Tibial nerve (tissue), 4 donors: ENCODE measurements around the gene MICAL2. TPM values are rescaled to one million over a fixed set of nuclear protein-coding genes. Genes with fewer than 3 reads are reported as not detected.
A peak's percentile ranks its signal among the peaks of the same experiment; 100 is the strongest.

Experiments
- DNase-seq, 2 donors: peaks; one replicate each; pipeline ENCODE4 v3.0.0-alpha.2; 2019; ENCODE audit warnings: low spot score in 2 of 2
- H3K27ac ChIP-seq, 4 donors: fragments of 200-600 bp; sonication (generic) in 3 of 4; one replicate each; pipeline ENCODE4 v1.5.1; 2017 to 2019; ENCODE audit warnings: mild to moderate bottlenecking in 1 of 4
- H3K27me3 ChIP-seq, 2 donors: fragments of 200-600 bp; sonication (generic) in 1 of 2; one replicate each; pipeline versions ENCODE4 v1.5.1 to v1.6.0; 2017 to 2019
- H3K36me3 ChIP-seq, 3 donors: fragments of 200-600 bp; sonication (generic); one replicate each; pipeline ENCODE4 v1.5.1; 2018 to 2019
- H3K4me1 ChIP-seq, 4 donors: fragments of 200-600 bp; sonication (generic) in 3 of 4; one replicate each; pipeline ENCODE4 v1.5.1; 2017 to 2019
- H3K4me3 ChIP-seq, 4 donors: fragments of 200-600 bp; sonication (generic) in 3 of 4; one replicate each; pipeline ENCODE4 v1.5.1; 2017 to 2019; ENCODE audit warnings: mild to moderate bottlenecking in 1 of 4, moderate library complexity in 1 of 4
- H3K9me3 ChIP-seq, 4 donors: fragments of 200-600 bp; sonication (generic) in 3 of 4; one replicate each; pipeline ENCODE4 v1.5.1; 2017 to 2019
- EP300 ChIP-seq, 2 donors: sonication (generic); formaldehyde crosslinking; IDR thresholded peaks; one replicate each; pipeline ENCODE4 v1.6.1; 2017; ENCODE audit warnings: antibody characterized with exemption in 2 of 2, mild to moderate bottlenecking in 1 of 2
- POLR2A ChIP-seq, 2 donors: fragments of 450-650 bp; IDR thresholded peaks; one replicate each; pipeline ENCODE4 v1.6.1; 2017; ENCODE audit warnings: antibody characterized with exemption in 2 of 2, mild to moderate bottlenecking in 2 of 2, moderate library complexity in 2 of 2
- WGBS, 2 donors: methylation state at CpG; one replicate each; pipeline ENCODE4 v1.1.5; 2018; 5-methylcytosine and 5-hydroxymethylcytosine counted together
- total RNA-seq, 4 donors: library from RNA; depleted of rRNA; stranded (reverse); fragments of >200 nt; gene quantifications; one replicate each; pipeline ENCODE4 v1.1.0, GENCODE V29; 2016
- TF ChIP-seq, protein P1 (sequence below), 5 experiments: fragments of 200-600 bp in 3 of 5; fragments of 450-650 bp in 2 of 5; sonication (generic) in 3 of 5; IDR thresholded peaks; one replicate each; pipeline ENCODE4 v1.5.1; 2016 to 2019; ENCODE audit warnings: antibody characterized with exemption in 5 of 5, mild to moderate bottlenecking in 3 of 5, moderate library complexity in 2 of 5

MICAL2 gene
- total RNA-seq, 4 donors from 2014 or later, result 87.0 to 136 (median 101) TPM

DNA sequence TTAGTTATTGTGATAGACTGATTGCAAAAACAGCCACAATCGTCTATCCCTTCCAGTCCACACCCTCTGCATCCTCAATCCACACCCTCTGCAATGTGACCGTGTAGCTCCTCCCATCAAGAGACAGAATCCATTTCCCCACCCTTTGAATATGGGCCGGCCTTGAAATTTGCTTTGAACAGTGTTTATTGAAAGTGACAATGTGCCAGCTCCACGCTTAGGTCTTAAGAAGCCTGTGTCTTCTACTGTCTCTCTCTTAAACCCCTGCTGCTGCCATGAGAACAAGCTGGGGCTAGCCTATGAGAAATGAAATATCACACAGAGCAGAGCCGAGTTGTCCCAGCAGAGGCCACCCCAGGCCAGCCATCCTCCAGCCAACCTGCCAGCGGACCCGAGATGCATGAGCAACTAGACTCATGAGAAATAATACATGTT is 22.3 kb upstream of the MICAL2 start:
- Histone ChIP-seq H3K36me3 (no peaks in the 10 kb centered on the region), H3K4me3 (no peak overlapping the region), H3K4me1 (peaks cover 0 to 55% (median 34%) of the 10 kb centered on the region in 4 donors), H3K27ac (peak overlapping the region in 3 of 4 donors; percentile 25 to 75 (median 73)), H3K27me3 (no peaks in the 10 kb centered on the region), H3K9me3 (no peaks in the 10 kb centered on the region)
- no peak for TF ChIP-seq EP300 (IDR thresholded peaks at IDR 0.05)
- TF ChIP-seq, protein P1, sequence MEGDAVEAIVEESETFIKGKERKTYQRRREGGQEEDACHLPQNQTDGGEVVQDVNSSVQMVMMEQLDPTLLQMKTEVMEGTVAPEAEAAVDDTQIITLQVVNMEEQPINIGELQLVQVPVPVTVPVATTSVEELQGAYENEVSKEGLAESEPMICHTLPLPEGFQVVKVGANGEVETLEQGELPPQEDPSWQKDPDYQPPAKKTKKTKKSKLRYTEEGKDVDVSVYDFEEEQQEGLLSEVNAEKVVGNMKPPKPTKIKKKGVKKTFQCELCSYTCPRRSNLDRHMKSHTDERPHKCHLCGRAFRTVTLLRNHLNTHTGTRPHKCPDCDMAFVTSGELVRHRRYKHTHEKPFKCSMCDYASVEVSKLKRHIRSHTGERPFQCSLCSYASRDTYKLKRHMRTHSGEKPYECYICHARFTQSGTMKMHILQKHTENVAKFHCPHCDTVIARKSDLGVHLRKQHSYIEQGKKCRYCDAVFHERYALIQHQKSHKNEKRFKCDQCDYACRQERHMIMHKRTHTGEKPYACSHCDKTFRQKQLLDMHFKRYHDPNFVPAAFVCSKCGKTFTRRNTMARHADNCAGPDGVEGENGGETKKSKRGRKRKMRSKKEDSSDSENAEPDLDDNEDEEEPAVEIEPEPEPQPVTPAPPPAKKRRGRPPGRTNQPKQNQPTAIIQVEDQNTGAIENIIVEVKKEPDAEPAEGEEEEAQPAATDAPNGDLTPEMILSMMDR (IDR thresholded peaks at IDR 0.05), result peak in 4 of 5 experiments; percentile 18 to 57 (median 34)
- WGBS, 2 donors, result 32 to 34% methylated on average over 7 of the region's 7 CpGs
- no peak for DNase-seq

DNA sequence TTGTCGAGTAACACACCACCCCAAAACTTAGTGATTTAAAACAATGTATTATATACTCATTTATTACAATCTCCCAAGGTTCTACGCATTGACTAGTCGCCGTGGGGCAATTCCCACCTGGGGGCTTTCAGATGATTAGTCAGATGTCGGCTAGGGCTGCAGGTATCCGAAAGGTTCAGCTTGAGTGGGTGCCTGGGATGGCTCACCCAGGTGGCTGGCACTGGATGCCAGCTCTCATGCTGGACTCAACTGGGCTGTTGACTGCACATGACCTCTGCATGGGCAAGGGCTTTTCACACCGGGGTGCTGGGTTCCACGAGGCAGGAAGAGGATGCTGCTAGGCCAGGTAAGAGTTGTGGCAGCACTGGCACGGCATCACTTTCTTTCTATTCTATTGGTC is 21.9 kb upstream of the MICAL2 start:
- H3K4me3 ChIP-seq, result no peak overlapping the region
- no peak for DNase-seq
- no peaks in the 10 kb centered on the region for H3K27me3 ChIP-seq
- H3K9me3 ChIP-seq, result no peaks in the 10 kb centered on the region
- no peak for TF ChIP-seq POLR2A (IDR thresholded peaks at IDR 0.05)
- TF ChIP-seq, protein P1 (IDR thresholded peaks at IDR 0.05), result no peak
- H3K27ac ChIP-seq, result peak overlapping the region in 2 of 4 donors; percentile 25 to 75
- H3K36me3 ChIP-seq, result no peaks in the 10 kb centered on the region
- H3K4me1 ChIP-seq, result peaks cover 0 to 55% (median 34%) of the 10 kb centered on the region in 4 donors
- WGBS, 2 donors, result 96 to 97% methylated on average over 9 of the region's 9 CpGs

DNA sequence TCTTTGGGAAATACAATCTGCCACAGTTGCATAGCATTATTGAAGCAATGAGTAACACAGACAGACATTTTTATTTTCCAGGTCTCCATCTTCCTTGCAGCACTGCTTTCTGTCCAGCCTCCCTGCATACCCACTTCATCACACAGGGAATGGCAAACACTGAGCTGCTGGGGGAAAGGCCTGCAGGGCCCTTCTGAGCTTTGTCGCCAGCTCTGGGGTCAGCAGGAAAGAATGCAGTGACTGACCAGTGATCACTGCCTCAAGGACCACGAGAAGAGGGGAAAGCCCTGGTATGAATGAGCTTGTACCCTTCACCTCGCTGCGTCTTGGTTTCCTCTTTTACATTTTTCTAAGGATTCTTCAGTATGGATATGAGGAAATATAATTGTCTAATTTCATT is 21.3 kb upstream of the MICAL2 start:
- H3K4me1 ChIP-seq, result peaks cover 0 to 55% (median 34%) of the 10 kb centered on the region in 4 donors
- 85 to 89% methylated on average over 4 of the region's 4 CpGs for WGBS, 2 donors
- H3K27ac ChIP-seq, result no peak overlapping the region
- no peak overlapping the region for H3K4me3 ChIP-seq
- no peaks in the 10 kb centered on the region for H3K36me3 ChIP-seq
- DNase-seq, result no peak
- H3K27me3 ChIP-seq, result no peaks in the 10 kb centered on the region
- TF ChIP-seq, protein P1 (IDR thresholded peaks at IDR 0.05), result no peak
- TF ChIP-seq POLR2A (IDR thresholded peaks at IDR 0.05) (no peak), EP300 (IDR thresholded peaks at IDR 0.05) (no peak)
- H3K9me3 ChIP-seq, result no peaks in the 10 kb centered on the region

DNA sequence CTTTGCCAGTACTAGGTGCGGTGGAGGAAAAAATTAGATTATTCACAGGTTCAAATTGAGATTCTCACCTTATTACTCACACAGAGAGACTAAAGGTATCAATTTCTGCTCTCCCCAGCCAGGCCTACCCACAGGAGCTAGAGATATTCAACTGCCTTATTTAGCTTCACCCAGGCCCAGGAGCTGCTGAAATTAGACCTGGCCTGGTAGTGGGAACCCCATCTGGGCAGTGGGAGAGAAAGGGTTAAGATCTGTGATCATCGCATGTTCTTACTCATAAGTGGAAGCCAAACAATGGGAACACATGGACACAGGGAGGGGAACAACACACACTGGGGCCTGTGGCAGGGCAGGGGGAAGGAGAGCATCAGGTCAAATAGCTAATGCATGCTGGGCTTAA is 20.9 kb upstream of the MICAL2 start:
- no peaks in the 10 kb centered on the region for H3K9me3 ChIP-seq
- H3K27me3 ChIP-seq, result no peaks in the 10 kb centered on the region
- no peak for DNase-seq
- H3K36me3 ChIP-seq, result no peaks in the 10 kb centered on the region
- no peak overlapping the region for H3K27ac ChIP-seq
- no peak overlapping the region for H3K4me3 ChIP-seq
- 55 to 72% methylated on average over 2 of the region's 2 CpGs for WGBS, 2 donors
- H3K4me1 ChIP-seq, result peaks cover 0 to 55% (median 34%) of the 10 kb centered on the region in 4 donors
- TF ChIP-seq EP300 (IDR thresholded peaks at IDR 0.05) (no peak), POLR2A (IDR thresholded peaks at IDR 0.05) (no peak)
- TF ChIP-seq, protein P1 (IDR thresholded peaks at IDR 0.05), result no peak

DNA sequence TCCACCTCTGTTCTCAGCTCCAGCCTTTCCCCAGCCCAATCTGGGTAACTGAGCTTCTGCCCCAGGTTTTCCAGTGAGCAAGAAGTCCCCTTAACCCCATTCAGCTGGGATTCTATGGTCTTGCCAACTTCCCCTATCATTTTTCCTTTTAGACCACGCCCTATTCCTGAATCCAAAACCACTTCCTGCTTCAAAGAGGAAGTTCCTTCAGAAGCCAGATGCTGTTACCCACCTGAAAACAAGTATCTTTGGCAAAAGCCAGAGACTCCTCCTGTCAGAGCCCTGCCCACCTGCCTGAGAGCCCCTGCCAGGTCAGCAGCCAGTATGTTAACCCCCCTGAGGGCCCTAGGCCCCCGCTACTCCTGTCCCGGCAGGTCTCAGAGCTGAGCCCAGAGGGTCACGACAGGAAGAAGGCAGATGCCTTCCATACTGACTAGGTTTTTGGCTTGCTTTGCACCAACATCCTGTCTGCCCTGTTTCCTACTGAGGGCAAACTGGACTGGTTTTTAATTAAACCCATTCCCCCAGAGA is 20.3 kb upstream of the MICAL2 start:
- H3K27ac ChIP-seq, result peak overlapping the region in 3 of 4 donors; percentile 49 to 74 (median 52)
- no peaks in the 10 kb centered on the region for H3K9me3 ChIP-seq
- no peak overlapping the region for H3K4me3 ChIP-seq
- H3K36me3 ChIP-seq, result no peaks in the 10 kb centered on the region
- WGBS, 2 donors, result 47 to 63% methylated on average over 4 of the region's 4 CpGs
- no peak for TF ChIP-seq POLR2A (IDR thresholded peaks at IDR 0.05)
- TF ChIP-seq EP300 (IDR thresholded peaks at IDR 0.05), result peak in 1 of 2 donors; percentile 38
- no peak for DNase-seq
- H3K27me3 ChIP-seq, result no peaks in the 10 kb centered on the region
- H3K4me1 ChIP-seq, result peaks cover 0 to 55% (median 34%) of the 10 kb centered on the region in 4 donors
